HepG2 (cell line): ENCODE measurements around the gene TUBA3C.

Experiments used
- ELK4 ChIP-seq: sonication (generic); formaldehyde crosslinking; IDR thresholded peaks from 2 replicates; pipeline ENCODE4 v1.9.0; 2021; ENCODE audit warnings: missing genetic modification reagents, borderline replicate concordance
- HNF4A ChIP-seq: sonication (generic); formaldehyde crosslinking; IDR thresholded peaks from 2 replicates; pipeline ENCODE4 v1.4.0; 2020; ENCODE audit warnings: missing genetic modification reagents
- RNF2 ChIP-seq: fragments of 450-650 bp; conservative IDR thresholded peaks from 2 replicates; pipeline ENCODE4 v1.6.1; 2016; ENCODE audit warnings: low read depth
- TMF1 ChIP-seq: sonication (generic); formaldehyde crosslinking; IDR thresholded peaks from 2 replicates; pipeline ENCODE4 v1.8.1; 2022; ENCODE audit warnings: low read depth, missing genetic modification reagents
- ZBTB7B ChIP-seq: sonication (generic); formaldehyde crosslinking; IDR thresholded peaks from 2 replicates; pipeline ENCODE4 v1.4.0; 2020; ENCODE audit warnings: missing genetic modification reagents
- ZNF12 ChIP-seq: sonication (generic); formaldehyde crosslinking; IDR thresholded peaks from 2 replicates; pipeline ENCODE4 v1.5.0; 2020; ENCODE audit warnings: missing genetic modification reagents

- no peak for TF ChIP-seq TMF1 (CRISPR knock-in tag)
- no peak for TF ChIP-seq ELK4
- TF ChIP-seq HNF4A (CRISPR knock-in tag): no peak
- no peak for TF ChIP-seq RNF2
- no peak for TF ChIP-seq ZNF12 (CRISPR knock-in tag)
- no peak for TF ChIP-seq ZBTB7B (CRISPR knock-in tag)
These were observed 30.9 kb downstream of the TUBA3C start for GRCh38 chr13:19150712-19151228.
